GM18909 (cell line): Measurements from ENCODE around the gene ATXN2.
"Not testable (repeated sequence)": the region's sequence is repeated elsewhere in the genome, so short reads cannot be mapped to it uniquely, and the experiment has no call there.

ENCODE experiments used
- ATAC-seq: cut with Tn5 transposase; IDR thresholded peaks from one replicate; pipeline ENCODE4 v1.9.1; 2021; ENCODE audit warnings: mild to moderate bottlenecking; ENCODE audit not compliant: unreplicated experiment, poor library complexity

Gene ATXN2

DNA sequence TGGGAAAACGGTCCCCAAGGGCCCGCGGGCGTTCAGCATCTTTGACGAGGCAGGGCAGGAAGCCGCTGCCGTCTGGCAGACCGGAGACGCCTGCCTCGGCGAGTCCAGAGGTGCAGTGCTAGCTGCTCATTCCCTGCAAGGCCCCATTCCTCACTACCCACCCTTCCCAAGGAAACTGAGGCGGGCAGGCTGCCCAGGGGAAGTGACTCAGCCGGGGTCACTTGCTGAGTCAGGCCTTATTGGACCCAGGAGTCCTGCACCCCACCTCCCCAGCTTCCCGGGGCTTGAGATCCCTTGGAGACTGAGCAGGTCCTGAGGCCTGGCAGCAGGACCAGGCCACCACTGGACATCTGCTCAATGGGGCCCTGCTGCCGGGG lies 189.7 kb downstream of the ATXN2 start:
- ATAC-seq = no peak

DNA sequence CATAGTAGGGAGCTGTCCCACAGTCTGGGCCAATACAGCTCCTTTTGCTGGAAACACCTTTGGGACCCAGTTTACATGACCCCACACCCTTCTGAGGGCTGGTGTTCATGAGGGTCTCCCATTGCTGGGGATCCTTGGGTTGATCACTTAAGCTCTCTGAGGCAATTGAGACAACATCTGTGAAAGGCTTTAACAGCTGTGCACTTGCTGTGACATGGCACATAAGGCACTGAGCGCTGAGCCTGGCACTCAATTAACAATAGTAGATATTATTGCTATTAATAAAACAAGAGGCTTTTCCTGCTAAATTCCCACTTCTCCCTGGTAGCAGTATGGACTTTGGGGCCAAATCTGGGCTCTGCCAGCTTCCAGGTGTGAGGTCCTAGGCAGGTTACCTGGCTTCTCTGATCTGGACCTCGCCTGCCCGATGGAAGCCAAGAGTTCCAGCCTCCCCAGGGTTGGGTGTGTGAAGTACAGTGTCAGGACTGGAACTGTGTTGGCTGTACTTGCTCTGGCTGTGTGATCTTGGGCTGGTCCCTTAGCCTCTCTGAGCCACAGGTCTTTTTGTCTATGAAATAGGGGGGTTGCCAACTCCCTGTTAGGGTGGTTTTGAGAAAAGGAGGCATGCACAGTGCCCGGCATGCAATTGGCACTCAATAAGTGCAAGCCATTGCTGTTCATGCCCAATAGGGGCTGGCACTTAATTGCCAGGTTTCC lies 190.3 kb downstream of the ATXN2 start:
- no peak for ATAC-seq

DNA sequence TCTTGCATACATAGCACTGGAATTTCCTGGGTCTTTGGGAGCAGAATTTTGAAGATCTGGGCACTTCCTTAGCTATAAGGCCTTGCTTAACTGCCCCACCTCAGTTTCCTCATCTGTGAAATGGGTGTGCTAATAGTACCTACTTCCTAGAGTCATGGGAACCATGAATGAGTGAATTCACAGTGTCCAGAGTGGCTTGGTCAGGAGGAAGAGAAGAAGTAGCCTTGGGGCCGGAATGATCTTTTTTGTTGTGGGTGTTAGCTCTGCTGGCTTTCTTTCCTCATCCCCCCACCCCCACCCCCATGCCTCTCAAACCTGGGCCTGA lies 191.0 kb downstream of the ATXN2 start:
- no peak for ATAC-seq

DNA sequence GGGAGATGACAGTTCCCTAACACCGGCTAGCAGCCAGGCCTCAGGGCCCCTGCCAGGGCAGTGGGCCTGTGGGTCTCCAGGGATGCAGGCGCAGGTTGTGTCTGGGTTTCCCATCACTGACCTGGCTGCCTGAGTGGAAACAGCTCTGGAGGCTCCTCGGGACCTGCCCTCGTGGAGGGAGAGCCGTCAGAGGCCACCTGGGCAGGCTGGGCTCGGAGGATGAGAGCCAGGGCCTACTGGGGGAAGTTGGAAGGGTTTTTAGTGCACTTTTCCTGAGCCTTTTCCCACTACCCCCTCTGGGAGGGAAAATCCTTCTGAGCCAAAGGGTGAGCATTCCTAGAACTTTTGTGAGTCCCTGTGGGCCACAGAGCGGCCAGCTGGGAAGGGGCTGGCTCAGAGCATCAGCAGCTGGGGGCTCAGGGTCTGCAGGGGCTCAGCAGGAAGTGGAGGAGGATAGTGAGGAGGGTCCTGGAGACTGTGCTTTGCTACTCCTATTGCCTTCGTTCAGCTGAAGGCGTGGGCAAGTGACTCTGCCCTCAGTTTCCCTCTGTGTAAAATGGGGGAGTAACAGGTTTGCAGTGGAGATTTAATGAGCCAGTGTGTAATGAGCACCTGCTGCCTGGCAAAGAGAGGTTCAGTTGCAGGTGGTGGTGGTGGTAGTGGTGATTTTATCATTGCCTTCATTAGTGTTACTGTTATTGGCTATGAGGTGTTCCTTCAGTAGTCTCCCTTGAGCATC lies 191.6 kb downstream of the ATXN2 start:
- ATAC-seq = no peak

DNA sequence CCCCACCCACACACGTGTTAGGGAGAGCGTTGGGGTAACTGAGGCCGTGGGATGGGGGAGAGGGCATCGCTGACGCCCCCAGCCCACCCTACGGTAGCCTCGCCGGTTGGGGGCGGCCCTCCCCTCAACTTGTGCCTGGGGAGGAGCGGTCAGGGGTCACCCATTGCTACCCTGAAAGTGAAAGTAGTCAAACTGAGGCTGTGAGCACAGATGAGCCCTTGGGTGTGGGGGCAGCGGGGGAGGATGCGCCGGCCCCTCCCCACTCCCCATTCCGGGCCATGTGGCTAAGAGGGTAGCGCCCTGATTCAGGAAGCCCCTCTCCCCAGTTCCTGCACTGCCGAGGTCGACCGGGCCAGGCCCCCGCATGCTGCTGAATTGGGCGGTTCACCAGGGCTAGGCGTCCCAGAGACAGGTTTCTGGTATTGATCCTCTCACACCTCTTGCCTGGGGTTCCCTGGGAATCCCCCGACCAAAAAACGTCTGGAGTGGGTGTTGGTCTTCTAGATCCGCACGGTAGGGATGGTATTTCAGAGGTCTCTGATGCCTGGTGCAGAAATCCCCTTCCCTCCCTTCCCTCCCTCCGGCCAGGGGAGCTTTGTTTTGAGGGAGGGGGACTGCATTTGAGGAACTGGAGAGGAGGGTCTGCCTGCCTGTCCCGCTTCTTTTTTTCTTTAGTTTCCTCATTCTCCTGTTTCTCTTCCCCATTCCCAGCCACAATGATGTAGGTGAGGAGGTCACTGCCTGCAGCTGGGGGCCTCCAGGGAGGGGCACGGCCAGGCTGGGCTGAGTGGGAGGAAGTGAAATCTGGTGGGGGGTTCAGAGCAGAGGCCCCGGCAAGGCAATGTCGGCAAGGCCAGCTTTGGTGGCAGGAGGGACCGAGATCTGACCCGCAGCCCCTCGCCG lies 192.4 kb downstream of the ATXN2 start:
- no peak for ATAC-seq

DNA sequence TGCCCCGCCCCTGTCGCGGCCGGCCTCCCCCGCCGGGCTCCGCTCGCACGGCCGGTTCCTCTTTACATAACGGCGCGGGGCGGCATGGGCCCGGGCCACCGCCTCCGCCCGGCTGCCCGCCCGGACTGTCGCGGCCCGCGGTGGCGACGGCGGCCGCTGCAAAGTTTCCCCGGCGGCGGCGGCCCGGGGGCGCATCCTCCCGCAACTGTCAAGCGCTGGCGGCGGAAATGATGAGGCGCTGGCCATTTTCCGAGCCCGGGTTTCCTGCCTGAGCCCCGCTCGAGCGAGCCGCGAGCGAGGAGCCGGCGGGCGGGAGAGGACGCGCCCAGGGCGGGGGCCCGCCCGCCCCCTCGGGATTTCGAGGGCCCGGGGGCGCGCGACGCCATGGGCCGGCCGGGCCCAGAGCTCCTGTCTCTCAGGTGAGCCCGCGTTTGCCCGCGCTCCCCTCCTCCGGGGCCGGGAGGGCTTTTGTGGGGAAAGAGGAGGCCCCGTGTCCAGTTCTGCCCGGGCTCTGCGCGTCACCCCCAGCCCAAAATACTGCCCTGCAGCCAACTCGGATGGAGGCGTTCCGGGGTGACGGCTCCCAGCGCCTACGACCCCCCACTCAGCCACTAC lies 193.1 kb downstream of the ATXN2 start, which contains the start of gene SH2B3:
Gene SH2B3 (plus strand): TSS at position 65 of the 615 bp plus-strand sequence. CDS start 12,223 bp downstream, outside the sequence.
- no peak for ATAC-seq

DNA sequence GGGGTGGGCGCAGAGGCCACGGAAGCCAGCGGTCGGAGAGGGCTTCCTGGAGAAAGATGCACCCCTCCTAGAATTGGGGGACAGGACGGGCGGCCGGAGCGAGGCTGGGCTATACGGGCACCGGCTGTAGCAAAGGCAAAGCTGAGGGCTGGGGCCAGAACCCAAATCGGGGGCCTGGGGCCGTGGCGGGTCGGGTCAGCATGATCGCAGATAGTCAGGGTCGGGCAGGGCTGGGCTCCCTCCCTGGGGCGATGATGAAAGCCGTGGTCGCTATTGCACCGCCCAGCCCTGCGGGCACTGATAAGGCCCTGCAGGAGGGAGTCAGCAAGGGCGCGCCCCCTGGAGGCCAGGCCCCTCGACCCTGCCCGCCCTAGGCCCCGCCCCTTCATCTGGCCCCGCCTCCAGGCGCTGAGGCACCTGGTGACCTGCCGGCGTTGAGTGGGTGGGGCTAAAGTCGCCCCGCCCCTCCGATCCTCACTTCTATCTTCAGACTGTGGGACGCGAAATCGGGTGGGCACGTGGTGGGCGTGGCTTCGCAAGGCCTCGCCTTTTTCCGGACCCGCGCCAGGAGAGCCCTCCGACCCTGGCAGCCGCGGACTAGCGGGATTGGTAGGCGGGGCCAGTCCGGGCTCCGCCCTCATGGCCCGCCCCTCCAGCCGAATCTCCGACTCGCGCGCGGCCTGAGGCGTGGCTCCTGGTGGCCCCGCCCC lies 193.8 kb downstream of the ATXN2 start:
- ATAC-seq = peak; percentile 62

DNA sequence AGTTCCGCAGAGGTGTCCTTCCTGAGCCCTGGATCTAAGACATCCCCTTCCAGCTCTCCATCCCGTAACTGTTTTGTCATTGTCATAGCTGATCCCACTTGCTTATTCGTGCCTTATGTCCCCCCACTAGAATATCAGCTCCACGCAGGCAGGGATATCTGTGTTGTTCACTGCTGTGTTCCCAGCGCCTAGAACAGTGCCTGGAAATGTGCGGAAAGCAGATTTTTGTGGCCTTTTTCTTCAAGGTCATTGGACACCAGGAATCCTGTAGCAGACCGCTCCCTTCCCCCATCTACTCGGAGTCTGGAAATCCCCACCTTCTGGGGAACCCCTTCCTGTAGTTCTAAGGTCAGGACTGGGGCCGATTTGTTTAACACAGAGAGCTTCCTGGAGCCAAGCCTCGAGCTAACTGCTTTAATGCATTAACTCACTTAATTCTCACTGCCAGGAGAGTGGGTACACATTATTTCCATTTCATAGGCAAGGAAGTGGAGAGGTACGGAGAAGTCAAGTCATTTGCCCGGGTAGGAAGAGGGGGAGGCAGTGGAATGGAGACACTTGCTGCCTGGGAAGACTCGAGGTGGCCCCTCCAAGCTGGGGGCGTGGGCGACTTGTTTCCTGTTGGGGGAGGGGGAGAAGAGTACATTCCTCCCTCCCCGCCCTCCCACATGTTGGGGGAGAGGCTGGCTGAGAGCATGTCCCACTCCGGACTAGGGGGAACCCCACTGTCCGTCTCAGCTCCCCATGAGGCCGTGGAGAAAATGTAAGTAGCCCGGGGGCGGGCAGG lies 194.6 kb downstream of the ATXN2 start:
- peak; percentile 2 for ATAC-seq

DNA sequence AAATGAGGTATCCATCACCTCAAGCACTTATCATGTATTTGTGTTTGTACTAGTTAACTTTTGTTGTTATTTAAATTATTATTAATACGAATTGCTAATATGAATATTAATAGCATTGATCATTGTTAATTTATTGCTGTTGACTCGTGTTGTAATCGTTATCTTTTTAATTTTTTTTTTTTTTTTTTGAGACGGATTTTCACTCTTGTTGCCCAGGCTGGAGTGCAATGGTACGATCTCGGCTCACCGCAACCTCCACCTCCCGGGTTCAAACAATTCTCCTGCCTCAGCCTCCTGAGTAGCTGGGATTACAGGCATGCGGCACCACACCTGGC lies 196.7 kb downstream of the ATXN2 start:
- not testable (repeated sequence) for ATAC-seq
